Measurements from ENCODE around the gene CBR3. TPM values are rescaled to one million over a fixed set of nuclear protein-coding genes. Genes with fewer than 3 reads are reported as not detected.
"Not testable (repeated sequence)": the region's sequence is repeated elsewhere in the genome, so short reads cannot be mapped to it uniquely, and the experiment has no call there.

Gene CBR3
- total RNA-seq = 14.9 TPM
- long read RNA-seq, transcript CBR3-201 (3 exons, 1,169 nt) = major isoform, 17 of 21 reads
- long read RNA-seq, partial matches to known transcripts = 0 of 21 reads
- long read RNA-seq, other reads (novel, unspliced or antisense) = 4 of 21 reads

GRCh38 chr21:36134803-36135390 is at the start of gene CBR3:
TSS of gene CBR3 (plus strand) at chr21:36135079. CDS start at chr21:36135193, 114 bp downstream.
- peak; percentile 91 for DNase-seq (ENCODE audit: low spot score)

DNA sequence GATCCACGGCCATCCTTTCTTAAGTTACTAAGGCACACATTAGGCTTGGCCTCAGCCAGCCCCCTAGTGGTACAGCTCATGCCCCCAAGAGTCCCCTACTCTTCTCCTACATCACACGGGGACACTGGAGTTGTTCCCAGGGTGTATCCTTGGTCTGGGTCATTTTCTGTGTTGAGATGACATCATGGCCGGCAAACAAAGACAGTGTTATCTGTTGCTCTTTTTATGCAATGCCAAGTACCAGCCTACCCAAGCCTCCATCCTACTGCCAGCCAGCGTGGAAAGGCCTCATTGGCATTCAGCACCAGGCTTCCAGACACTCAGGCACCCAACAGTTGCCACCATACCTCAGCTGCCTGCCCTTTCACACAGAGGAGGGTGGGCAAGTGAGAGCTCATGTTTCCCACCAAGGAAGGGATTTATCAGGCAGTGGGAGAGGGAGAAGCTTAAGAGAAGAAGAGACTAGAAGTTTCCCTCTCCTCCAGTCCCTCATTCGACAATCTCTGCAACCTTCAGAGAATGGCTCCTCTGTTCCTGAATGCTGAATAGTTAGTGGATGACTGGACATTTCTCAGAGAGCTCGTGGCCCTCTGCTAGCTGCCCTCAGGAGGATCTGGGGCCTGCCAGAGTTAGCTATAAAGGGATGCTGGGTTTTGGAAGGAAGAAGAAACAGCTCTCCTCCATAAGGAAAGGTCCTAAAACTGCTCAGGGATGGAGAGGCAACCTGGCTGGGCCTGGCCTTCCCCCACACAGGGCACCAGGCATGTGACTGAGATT is 47.3 kb upstream of the CBR3 start:
- no peak for DNase-seq (ENCODE audit: low spot score)

DNA sequence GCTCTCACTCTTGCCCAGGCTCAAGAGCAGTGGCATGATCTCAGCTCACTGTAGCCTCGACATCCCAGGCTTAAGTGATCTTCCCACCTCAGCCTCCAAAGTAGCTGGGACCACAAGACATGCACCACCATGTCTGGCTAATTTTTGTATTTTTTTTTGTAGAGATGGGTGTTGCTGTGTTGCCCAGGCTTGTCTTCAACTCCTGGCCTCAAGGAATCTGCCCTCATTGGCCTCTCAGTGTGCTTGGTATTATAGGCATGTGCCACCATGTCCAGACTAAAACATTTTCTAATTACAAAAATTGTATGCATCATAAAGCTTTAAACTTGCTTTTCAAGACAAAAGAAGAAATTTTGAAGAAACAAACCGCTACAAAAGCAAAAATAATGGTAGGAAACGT is 44.9 kb upstream of the CBR3 start:
- no peak for DNase-seq (ENCODE audit: low spot score)

DNA sequence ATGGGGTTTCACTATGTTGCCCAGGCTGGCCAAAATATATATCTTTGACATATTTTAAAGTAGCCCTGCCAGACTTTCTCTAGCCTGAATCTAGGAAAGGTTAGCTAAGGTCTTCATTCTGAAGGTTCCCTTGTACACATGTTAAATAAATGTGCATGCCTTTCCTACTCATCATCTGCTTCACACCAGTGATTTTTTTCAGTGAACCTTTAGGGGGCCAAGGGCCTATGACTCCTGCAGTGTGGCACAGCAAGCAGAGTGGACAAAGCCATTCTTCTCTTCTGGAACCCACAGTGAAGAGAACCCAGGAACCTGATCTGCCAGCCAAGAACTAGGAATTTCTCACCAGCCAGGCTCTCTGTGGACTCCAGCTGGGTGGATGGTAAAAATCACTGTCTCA is 42.2 kb upstream of the CBR3 start:
- no peak for DNase-seq (ENCODE audit: low spot score)

DNA sequence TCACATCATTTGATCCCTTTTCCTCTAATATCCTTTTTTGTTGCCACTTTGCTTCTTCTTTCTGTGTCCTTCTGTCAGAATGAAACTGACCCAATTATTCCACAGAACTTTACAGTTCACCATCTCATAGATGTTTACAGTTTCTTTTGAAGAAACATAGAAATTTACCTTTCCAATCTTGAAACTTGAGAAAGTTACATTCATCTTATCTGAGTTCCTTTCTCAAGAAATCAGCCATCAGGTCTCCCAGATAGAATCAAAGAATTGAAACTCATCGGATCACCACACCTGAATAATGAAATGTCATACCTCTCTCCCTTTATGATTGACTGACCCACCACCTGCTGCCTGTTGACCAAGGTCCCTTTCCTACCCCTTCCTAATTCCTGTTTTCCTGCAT is 41.4 kb upstream of the CBR3 start:
- no peak for DNase-seq (ENCODE audit: low spot score)

DNA sequence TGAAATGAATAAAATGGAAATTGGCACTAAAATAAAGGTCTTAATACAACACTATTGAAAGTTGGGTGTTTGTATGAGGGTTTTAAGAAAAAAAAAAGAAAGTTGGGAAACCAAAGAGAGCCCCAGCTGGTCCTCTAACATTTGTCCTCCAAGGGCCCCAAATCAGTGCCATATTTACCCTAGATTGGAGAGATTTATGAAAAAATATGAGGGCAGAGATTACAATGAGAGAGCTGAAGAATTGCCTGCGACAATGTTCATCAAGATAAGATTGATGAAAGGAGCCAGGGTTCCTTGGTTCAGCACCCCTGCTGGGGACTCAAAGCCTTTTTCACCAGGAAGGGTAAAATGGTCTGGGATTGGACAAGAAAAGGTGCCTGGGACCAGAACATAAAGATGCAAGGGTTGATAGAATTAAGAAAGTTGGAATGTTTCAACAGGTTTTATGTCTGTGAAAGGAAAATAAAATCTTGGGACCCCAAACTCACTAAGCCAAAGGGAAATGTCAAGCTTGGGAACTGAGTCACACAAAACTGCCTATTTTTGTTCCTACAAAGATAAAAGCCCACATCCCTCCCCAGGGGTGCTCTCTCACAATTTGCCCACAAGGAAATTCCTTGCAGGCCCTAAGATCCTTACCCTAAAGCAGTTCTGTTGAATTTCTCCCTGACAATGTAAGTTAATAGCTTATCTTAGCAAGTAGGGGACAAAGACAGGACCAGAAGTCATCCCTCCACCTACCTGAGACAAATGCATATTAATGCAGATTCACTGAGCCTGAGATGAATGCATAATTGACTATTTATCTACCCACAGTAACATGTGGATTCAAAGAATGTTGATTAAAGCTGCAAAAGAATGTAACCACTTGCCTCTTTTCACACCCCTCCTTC is 38.2 kb upstream of the CBR3 start:
- DNase-seq (ENCODE audit: low spot score) = no peak

- no peak for DNase-seq (ENCODE audit: low spot score)
Observed at GRCh38 chr21:36097427-36098181, 37.3 kb upstream of the CBR3 start.

GRCh38 chr21:36098182-36098532 is 36.7 kb upstream of the CBR3 start:
- DNase-seq (ENCODE audit: low spot score) = no peak

GRCh38 chr21:36099000-36099399 is 35.9 kb upstream of the CBR3 start:
- no peak for DNase-seq (ENCODE audit: low spot score)

DNA sequence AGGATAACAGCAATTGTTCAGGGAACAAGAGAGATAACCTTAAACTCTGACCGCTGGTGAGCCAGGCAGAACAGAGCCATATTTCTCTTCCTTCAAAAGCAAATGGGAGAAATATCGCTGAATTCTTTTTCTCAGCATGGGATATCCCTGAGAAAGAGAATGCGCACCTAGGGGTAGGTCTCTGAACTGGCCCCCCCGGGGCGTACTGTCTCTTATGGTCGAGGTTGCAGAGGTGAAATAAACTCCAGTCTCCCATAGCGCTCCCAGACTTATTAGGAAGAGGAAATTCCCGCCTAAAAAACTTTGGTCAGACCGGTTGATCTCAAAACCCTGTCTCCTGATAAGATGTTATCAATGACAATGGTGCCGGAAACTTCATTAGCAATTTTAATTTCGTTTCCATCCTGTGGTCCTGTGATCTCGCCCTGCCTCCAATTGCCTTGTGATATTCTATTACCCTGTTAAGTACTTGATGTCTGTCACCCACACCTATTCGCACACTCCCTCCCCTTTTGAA is 35.1 kb upstream of the CBR3 start:
- not testable (repeated sequence) for DNase-seq (ENCODE audit: low spot score)

DNA sequence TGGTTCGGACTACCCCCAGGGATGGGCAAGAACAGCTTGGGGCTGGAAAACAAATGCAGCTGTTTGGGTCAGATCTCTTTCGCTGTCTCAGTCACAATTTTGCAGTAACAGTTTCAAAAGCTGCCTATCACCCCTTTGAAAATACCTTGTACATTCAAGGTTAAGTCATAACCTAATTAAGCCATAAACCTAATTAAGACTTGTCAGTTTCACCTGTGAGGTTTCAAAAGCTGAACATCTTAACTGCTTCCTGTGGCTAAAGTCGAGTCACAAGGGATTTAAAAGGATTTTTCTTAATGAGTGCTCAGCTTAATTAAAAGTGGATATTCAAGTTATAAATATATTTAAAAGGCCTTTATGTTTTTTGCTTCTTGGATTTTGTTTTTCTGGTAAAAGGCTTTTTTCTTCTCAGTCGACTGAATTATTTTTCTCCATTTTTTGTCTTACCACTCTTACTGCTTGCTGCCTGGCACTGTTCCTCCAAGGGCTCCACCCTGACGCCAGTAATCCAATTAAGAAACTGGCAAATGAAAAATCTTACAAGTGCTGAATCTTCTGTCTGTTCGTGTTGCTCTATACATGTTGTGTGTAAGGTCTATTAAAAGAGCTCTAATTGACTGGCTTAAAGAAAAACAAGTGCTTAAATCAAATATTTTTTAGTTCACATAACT is 33.8 kb upstream of the CBR3 start:
- DNase-seq (ENCODE audit: low spot score) = no peak

DNA sequence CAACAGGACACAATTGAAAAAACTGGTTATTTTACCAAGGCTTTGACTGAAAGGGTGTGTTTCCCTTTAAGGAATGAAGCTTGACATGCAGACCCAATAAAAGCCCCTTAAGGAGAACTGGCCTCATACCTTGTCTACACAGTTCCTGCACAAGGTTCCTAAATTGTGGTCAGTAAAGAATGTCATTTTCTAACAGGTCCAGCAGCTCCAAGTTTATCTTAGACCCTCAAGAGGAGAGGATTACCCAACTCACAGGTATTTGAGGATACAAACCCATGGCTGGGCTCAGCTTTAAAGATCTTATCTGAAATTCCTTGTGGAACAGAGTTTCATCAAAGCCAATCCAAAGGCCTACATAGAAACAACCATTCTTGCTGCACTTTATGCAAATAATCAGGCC is 31.4 kb upstream of the CBR3 start:
- no peak for DNase-seq (ENCODE audit: low spot score)

DNA sequence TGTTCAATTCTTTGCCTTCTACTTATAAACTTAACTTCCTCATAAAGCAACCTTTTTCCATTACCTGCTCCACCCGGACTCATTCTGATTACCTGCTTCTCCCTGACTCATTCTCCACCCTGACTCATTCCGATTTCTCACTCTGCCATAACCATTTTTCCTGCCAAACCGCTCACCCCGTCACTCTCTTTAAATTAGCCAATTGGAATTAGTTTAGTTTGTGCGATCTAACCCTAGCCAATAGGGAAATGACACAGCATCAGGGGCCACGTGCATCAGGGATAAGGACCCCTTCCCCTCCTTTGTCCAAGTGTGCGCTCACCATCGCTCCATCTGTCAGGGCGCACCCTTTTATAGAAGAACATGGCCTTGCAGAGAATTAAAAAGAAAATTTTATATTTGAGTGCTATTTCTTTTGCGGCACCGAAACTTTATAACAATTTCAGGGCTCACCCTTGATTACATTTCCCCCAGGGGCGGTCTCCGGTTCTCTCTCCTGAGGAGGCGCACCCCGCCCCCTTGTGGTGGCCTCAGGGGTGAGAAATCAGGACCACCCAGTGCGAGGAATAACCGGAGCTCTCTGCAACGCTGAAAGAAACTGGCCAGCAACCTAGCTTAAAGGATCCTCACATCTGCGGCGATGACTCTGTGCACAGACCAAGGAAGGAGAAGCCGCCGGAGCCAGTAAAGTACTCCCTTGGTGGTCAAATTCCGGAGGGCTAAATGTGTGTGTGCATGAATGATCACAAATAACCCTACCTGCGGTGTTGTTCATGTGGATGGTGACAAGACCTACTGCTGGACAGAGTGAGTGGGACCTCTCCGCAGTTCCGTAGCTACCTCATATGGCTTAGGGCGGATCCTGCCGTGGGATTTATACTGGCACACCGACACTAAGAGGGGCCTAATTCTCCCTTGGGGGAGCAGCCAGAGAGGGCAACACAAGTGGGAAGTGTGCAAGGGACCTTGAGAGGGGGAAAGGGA is 30.3 kb upstream of the CBR3 start:
- no peak for DNase-seq (ENCODE audit: low spot score)

GRCh38 chr21:36105327-36105842 is 29.5 kb upstream of the CBR3 start:
- no peak for DNase-seq (ENCODE audit: low spot score)

DNA sequence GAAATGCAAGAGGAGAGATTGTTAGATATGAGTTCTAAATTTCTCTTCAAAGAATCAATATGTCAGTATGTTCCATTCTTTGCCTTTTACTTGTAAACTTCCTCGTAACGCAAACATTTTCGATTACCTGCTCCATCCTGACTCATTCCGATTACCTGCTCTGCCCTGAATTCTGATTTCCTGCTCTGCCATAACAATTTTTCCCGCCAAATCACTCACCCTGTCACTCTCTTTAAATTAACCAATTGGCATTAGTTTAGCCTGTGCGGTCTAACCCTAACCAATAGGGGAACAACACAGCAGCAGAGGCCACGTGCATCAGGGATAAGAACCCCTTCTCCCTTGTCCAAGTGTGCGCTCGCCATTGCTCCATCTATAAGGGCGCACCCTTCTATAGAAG is 25.0 kb upstream of the CBR3 start:
- DNase-seq (ENCODE audit: low spot score) = no peak

DNA sequence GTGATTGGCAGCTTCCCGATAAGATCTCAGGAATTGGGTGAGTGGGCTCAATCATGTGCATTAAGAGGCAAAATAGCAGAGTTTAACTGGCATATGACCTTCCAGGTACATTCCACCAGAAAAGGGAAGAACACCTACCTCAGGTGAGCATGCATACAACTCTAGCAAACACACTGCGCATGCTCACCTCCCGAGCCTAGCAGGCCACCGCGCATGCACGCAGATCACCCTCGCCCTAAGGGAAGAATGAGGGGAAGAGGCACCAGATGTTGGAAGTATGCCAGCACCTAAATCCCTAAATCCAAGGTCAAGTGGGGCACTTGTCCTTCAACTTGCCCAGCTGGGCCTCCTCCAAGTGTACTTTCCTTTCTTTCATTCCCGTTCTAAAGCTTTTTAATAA is 23.6 kb upstream of the CBR3 start:
- no peak for DNase-seq (ENCODE audit: low spot score)

DNA sequence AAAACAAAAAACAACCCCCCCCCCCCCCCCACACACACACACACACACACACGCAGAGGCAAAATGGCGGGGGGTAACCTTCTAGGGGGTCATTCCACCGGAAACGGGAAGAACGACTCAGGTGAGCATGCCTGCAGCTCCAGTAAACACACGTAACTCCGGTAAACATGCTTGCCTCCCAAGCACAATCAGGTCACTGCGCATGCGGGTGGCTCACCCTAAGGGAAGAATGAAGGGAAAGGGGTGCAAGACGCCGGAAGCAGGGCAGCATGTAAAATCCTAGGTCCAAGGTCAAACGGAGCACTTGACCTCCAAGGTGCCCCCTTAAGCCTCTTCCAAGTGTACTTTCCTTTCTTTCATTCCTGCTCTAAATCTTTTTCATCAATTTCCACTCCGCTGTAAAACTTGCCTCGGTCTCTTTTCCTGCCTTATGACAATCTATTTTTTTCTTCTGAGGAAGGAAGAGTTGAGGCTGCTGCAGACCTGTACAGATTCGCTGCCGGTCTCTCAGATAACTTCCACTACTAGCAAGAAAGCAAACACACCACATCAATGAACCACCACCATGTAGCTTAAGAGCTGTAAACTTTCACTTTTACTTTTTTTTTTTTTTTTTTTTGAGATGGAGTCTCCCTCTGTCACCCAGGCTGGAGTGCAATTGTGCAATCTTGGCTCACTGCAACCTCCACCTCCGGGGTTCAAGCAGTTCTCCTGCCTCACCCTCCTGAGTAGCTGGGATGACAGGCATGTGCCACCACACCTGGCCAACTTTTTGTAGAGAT is 21.0 kb upstream of the CBR3 start:
- DNase-seq (ENCODE audit: low spot score) = no peak

DNA sequence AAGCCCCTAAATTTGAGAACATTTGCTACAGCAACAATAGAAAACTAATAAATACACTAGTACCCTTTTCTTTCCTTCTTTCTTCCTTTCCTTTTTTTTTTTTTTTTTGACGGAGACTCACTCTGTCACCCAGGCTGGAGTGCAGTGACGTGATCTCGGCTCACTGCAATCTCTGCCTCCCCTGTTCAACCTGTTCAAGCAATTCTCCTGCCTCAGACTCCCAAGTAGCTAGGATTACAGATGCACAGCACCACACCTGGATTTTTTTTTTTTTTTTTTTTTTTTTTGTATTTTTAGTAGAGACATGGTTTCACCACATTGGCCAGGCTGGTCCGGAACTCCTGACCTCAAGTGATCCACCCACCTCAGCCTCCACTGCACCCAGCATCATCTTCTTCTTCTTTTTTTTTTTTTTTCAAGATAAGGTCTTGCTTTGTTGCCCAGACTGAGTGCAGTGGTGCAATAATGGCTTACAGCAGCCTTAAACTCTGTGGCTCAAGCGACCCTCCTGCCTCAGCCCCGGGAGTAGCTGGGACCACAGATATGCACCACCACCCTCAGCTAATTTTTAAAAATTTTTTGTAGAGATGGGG is 19.6 kb upstream of the CBR3 start:
- DNase-seq (ENCODE audit: low spot score) = no peak
